NT2/D1 (cell line): ENCODE data around the gene RCSD1.

Source experiments
- SUZ12 ChIP-seq: IDR thresholded peaks from 2 replicates; pipeline ENCODE4 v1.6.1; 2011; ENCODE audit not compliant: insufficient read length, insufficient read depth; ENCODE audit errors: extremely low read depth
- YY1 ChIP-seq: IDR thresholded peaks from 2 replicates; pipeline ENCODE4 v1.6.1; 2011; ENCODE audit not compliant: insufficient read length, insufficient read depth
- ZNF274 ChIP-seq: IDR thresholded peaks from 2 replicates; pipeline ENCODE4 v1.6.1; 2011; ENCODE audit warnings: mild to moderate bottlenecking, low read depth, low read length

GRCh38 chr1:167755654-167756053 is 125.6 kb downstream of the RCSD1 start:
- TF ChIP-seq ZNF274 (no peak), SUZ12 (no peak), YY1 (no peak)
